Retinal pigment epithelial cell (primary cell): ENCODE results near the gene SLC44A3.

ENCODE experiments used
- DNase-seq: peaks from one replicate; pipeline ENCODE4 v3.0.0-alpha.2; 2010; ENCODE audit warnings: low read depth
- H3K4me3 ChIP-seq: 2 replicates; pipeline ENCODE4 v1.5.1; 2011; ENCODE audit warnings: mild to moderate bottlenecking, low read length, control low read depth, moderate library complexity
- CTCF ChIP-seq: conservative IDR thresholded peaks from 2 replicates; pipeline ENCODE4 v1.5.1; 2011; ENCODE audit warnings: low read depth, low read length, control low read depth, inconsistent platforms

Gene SLC44A3

GRCh38 chr1:94820936-94821335 is 779 bp downstream of the SLC44A3 start:
- TF ChIP-seq CTCF: no peak
- H3K4me3 ChIP-seq: peak overlapping the region; percentile 66
- no peak for DNase-seq

GRCh38 chr1:94821636-94822305 is 1.6 kb downstream of the SLC44A3 start:
- no peak for TF ChIP-seq CTCF
- no peak overlapping the region for H3K4me3 ChIP-seq
- DNase-seq: no peak

- DNase-seq: no peak
- no peak for TF ChIP-seq CTCF
- no peak overlapping the region for H3K4me3 ChIP-seq
Observed at GRCh38 chr1:94823116-94823515, 3.0 kb downstream of the SLC44A3 start.

GRCh38 chr1:94825936-94826335 is 5.8 kb downstream of the SLC44A3 start:
- no peak overlapping the region for H3K4me3 ChIP-seq
- no peak for TF ChIP-seq CTCF
- no peak for DNase-seq

GRCh38 chr1:94827434-94827833 is 7.3 kb downstream of the SLC44A3 start:
- no peak for TF ChIP-seq CTCF
- DNase-seq: no peak
- H3K4me3 ChIP-seq: no peak overlapping the region

DNA sequence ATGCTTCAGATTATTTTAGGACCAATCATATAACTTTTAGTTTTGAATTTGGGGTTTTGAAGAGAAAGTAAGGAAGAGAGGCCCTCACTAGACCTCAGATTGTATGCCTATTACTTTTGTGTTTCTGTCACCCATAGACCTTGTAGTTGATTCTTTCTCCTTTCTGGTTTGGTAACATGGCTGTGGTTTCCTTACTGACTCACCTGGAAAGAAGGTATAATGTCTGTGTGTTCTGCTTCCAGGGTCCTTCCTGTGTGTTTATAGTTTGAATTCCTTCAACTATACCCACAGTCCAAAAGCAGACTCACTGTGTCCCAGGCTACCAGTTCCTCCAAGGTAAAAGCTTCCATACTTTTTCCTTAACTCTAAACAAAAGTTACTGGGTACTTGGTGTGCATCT is 8.1 kb downstream of the SLC44A3 start:
- DNase-seq: no peak
- TF ChIP-seq CTCF: no peak
- H3K4me3 ChIP-seq: no peak overlapping the region

- TF ChIP-seq CTCF: no peak
- DNase-seq: no peak
- H3K4me3 ChIP-seq: no peak overlapping the region
Observed at GRCh38 chr1:94831641-94832040, 11.5 kb downstream of the SLC44A3 start.
